Lower leg skin (tissue), 3 donors: ENCODE results near the gene KRT74.

Experiments used
- CTCF ChIP-seq, 3 donors: fragments of 450-650 bp; IDR thresholded peaks; one replicate each; pipeline ENCODE4 v1.5.1; 2016; ENCODE audit warnings: antibody characterized with exemption in 3 of 3, mild to moderate bottlenecking in 3 of 3, moderate library complexity in 2 of 3
- POLR2A ChIP-seq, 2 donors: fragments of 450-650 bp; IDR thresholded peaks; one replicate each; pipeline ENCODE4 v1.6.1; 2016 to 2017; ENCODE audit warnings: antibody characterized with exemption in 2 of 2, mild to moderate bottlenecking in 1 of 2, moderate library complexity in 1 of 2

DNA sequence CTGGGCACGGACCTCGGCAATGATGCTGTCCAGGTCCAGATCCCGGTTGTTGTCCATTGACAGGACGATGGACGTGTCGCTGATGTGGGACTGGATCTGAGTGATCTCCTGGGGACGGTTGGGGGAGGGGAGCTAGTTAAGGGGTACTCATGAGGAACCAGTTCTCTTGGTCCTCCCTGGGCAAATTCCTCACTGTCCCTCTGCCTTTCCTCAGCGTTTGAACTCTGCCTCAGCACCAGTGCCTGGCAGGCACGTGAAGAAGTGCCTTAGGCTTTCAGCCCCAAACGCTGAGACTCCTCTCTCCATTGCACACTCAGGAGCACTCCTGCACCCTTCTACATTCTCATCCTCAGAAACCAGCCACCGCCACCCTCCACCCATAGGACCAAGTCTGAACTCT, 17.9 kb upstream of the KRT74 start:
- TF ChIP-seq CTCF (IDR thresholded peaks at IDR 0.05) (no peak), POLR2A (IDR thresholded peaks at IDR 0.05) (no peak)
